HCT116 (cell line): ENCODE measurements around the gene FOXF1. TPM values are rescaled to one million over a fixed set of nuclear protein-coding genes. Genes with fewer than 3 reads are reported as not detected.

Experiments
- ATAC-seq: fragments of 200-7000 bp; cut with Tn5 transposase; 2 replicates; pipeline ENCODE4 v1.9.1; 2020; ENCODE audit warnings: mild to moderate bottlenecking, moderate library complexity
- BruUV-seq: library from RNA; stranded (reverse); fragments of 400-500 nt; replicated peaks from 2 replicates; lab custom pipeline; 2021; lab: Mats Ljungman, UMichigan
- CTCF ChIA-PET: fragments of 300-600 bp; sonication (Branson Sonifier 250); formaldehyde crosslinking; loops from one replicate; lab custom pipeline; 2021; ENCODE audit warnings: antibody characterized with exemption; lab: Charles Lee
- POLR2A ChIA-PET: fragments of 300-600, 350-600 bp; sonication (Branson Sonifier 250); formaldehyde crosslinking; loops from one replicate; lab custom pipeline; 2021; ENCODE audit warnings: antibody characterized with exemption; lab: Charles Lee
- RAD21 ChIA-PET, 2 experiments: fragments of 300-600 bp; sonication (Branson Sonifier 250); formaldehyde crosslinking; loops; one replicate each; lab custom pipeline; 2023; ENCODE audit warnings: low total read pairs in 2 of 2; ENCODE audit not compliant: uncharacterized antibody in 2 of 2, unreplicated experiment in 2 of 2, low non-redundant PET in 1 of 2; lab: Charles Lee
- DNase-seq: peaks from one replicate; pipeline ENCODE4 v3.0.0-alpha.2; 2010; ENCODE audit warnings: low read depth, low spot score
- H2AFZ ChIP-seq: fragments of 200-600 bp; shearing (Covaris generic), sonication (generic); 2 replicates; pipeline ENCODE4 v1.6.1; 2017; ENCODE audit warnings: low read depth, mixed run types, mixed read lengths, antibody characterized with exemption, low read length; ENCODE audit not compliant: poor library complexity, severe bottlenecking
- H3K27ac ChIP-seq: 2 replicates; pipeline ENCODE4 v1.5.1; 2012; ENCODE audit warnings: low read depth, low read length
- H3K27me3 ChIP-seq: fragments of 200-600 bp; sonication (generic); 2 replicates; pipeline ENCODE4 v1.6.1; 2016; ENCODE audit warnings: mixed run types, low read length, mixed read lengths; ENCODE audit not compliant: insufficient read depth
- H3K36me3 ChIP-seq, 2 experiments: fragments of 200-500 bp in 1 of 2; fragments of 200-600 bp in 1 of 2; sonication (Bioruptor generic) in 1 of 2; sonication (generic) in 1 of 2; 2 replicates each; pipeline versions ENCODE4 v1.5.1 to v1.6.1; 2014 to 2016; ENCODE audit warnings: low read length in 2 of 2, inconsistent platforms in 1 of 2, mixed read lengths in 1 of 2, mixed run types in 1 of 2; ENCODE audit not compliant: insufficient read depth in 2 of 2, control insufficient read depth in 1 of 2
- H3K4me1 ChIP-seq, 2 experiments: fragments of 200-600 bp in 1 of 2; sonication (generic) in 1 of 2; 2 replicates each; pipeline versions ENCODE4 v1.5.1 to v1.6.1; 2012 to 2017; ENCODE audit warnings: low read length in 2 of 2, inconsistent platforms in 1 of 2, mild to moderate bottlenecking in 1 of 2, mixed read lengths in 1 of 2, mixed run types in 1 of 2, moderate library complexity in 1 of 2; ENCODE audit not compliant: insufficient read depth in 2 of 2, control insufficient read depth in 1 of 2
- H3K4me2 ChIP-seq: fragments of 200-600 bp; sonication (generic); 2 replicates; pipeline ENCODE4 v1.6.1; 2017; ENCODE audit warnings: mixed run types, low read length, mixed read lengths
- H3K4me3 ChIP-seq, 2 experiments: fragments of 200-600 bp in 1 of 2; sonication (generic) in 1 of 2; replicated peaks in 1 of 2; 2 replicates each; pipeline ENCODE4 v1.5.1; 2011 to 2016; ENCODE audit warnings: low read length in 2 of 2, control low read depth in 1 of 2, low read depth in 1 of 2, mild to moderate bottlenecking in 1 of 2, mixed read lengths in 1 of 2, mixed run types in 1 of 2
- H3K79me2 ChIP-seq: fragments of 200-600 bp; sonication (generic); 2 replicates; pipeline ENCODE4 v1.6.1; 2017; ENCODE audit warnings: mild to moderate bottlenecking, mixed run types, low read length, moderate library complexity, mixed read lengths; ENCODE audit not compliant: insufficient read depth
- H3K9ac ChIP-seq: fragments of 200-600 bp; sonication (generic); 2 replicates; pipeline ENCODE4 v1.6.1; 2016; ENCODE audit warnings: low read length, mixed read lengths
- H3K9me2 ChIP-seq: fragments of 200-600 bp; sonication (generic), shearing (Covaris generic); 2 replicates; pipeline ENCODE4 v1.6.1; 2017; ENCODE audit warnings: mixed run types, mild to moderate bottlenecking, moderate library complexity; ENCODE audit not compliant: insufficient read depth
- H3K9me3 ChIP-seq, 2 experiments: fragments of 200-500 bp in 1 of 2; fragments of 200-600 bp in 1 of 2; sonication (Bioruptor generic) in 1 of 2; sonication (generic) in 1 of 2; 2 replicates each; pipeline ENCODE4 v1.6.1; 2014 to 2017; ENCODE audit warnings: low read length in 2 of 2, mixed read lengths in 2 of 2, inconsistent platforms in 1 of 2, low read depth in 1 of 2, mild to moderate bottlenecking in 1 of 2, mixed run types in 1 of 2, moderate library complexity in 1 of 2; ENCODE audit not compliant: control insufficient read depth in 1 of 2, insufficient read depth in 1 of 2
- H4K20me1 ChIP-seq: fragments of 200-600 bp; sonication (generic), shearing (Covaris generic); 2 replicates; pipeline ENCODE4 v1.6.1; 2017; ENCODE audit warnings: mixed run types, mild to moderate bottlenecking, moderate library complexity; ENCODE audit not compliant: insufficient read depth
- CBX3 ChIP-seq: IDR thresholded peaks from 2 replicates; pipeline ENCODE4 v1.6.1; 2012; ENCODE audit warnings: low read depth
- CEBPB ChIP-seq: IDR thresholded peaks from 2 replicates; pipeline ENCODE4 v1.6.1; 2012; ENCODE audit warnings: low read depth
- ZNF274 ChIP-seq: fragments of 200-500 bp; sonication (Bioruptor generic); IDR thresholded peaks from 2 replicates; pipeline ENCODE4 v1.6.1; 2014; ENCODE audit warnings: mild to moderate bottlenecking, low read depth, low read length, inconsistent platforms
- intact Hi-C: fragments of 100-400 bp; cut with micrococcal nuclease; formaldehyde crosslinking; loops from 2 replicates; pipeline ENCODE4 v1.10.0; 2022
- total RNA-seq: library from RNA; stranded (reverse); gene quantifications from one replicate; pipeline ENCODE4 v1.2.1, GENCODE V29; 2021; ENCODE audit not compliant: unreplicated experiment
- TF ChIP-seq, protein P1 (sequence below): IDR thresholded peaks from 2 replicates; pipeline ENCODE4 v1.6.1; 2011; ENCODE audit warnings: mild to moderate bottlenecking, low read length, moderate library complexity; ENCODE audit not compliant: insufficient replicate concordance; ENCODE audit errors: extremely low read depth

FOXF1 gene
- total RNA-seq, 1 experiment from 2014 or later: 2.4 TPM

DNA sequence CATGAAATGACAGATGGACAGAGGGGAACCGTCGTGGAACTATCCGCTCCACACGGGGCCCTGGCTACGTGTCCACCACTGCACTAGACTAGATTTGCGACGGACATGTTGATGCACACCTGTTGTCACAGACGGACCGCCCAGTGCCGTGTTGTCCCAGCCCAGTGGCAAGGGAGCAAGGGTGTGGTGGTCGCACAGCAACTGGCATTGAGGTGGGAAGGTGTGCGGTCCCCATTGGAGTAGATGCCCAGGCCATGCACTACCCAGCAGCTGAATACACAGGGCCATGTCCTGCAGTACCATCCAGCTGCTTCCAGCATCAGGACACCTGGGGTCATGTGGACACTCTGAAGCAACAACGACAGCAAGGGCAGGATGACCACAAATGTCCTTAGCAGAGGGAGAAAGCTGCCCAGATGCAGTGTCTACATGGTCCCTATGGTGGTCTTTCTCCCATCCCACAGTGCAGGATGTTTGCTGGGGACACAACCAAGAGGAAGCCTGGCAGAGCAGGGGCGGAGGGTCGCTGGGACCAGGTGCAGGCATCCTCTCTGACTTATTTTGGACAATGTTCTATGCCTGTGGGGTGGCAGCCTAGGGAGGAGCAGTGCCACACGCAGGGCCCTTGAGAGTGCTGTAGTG lies 8.8 kb downstream of the FOXF1 start:
- H3K79me2 ChIP-seq: no peaks in the 10 kb centered on the region
- no peak overlapping the region; the same call in 1 of the 2 replicates for H3K27ac ChIP-seq
- H3K4me1 ChIP-seq: peaks cover 4 to 13% of the 10 kb centered on the region in 2 experiments; a peak in 3 of 4 replicates
- H3K9me3 ChIP-seq: no peaks in the 10 kb centered on the region
- intact Hi-C loops: no loop called here
- RAD21 ChIA-PET: interaction anchor here in 1 of 2 experiments (1.3 to 3.5 kb wide), 3 partner anchors 266 to 446 kb away, joined by 4 to 32 read pairs (median 9); no protein-coding TSS in a partner anchor
- no peak overlapping the region for H2AFZ ChIP-seq
- no TSS peak for BruUV-seq
- no peak overlapping the region for H3K4me3 ChIP-seq
- CTCF ChIA-PET: interaction anchor here (1.1 to 3.5 kb wide), 13 partner anchors 163 to 699 kb away, joined by 3 to 139 read pairs (median 13); no protein-coding TSS in a partner anchor
- TF ChIP-seq, protein P1, sequence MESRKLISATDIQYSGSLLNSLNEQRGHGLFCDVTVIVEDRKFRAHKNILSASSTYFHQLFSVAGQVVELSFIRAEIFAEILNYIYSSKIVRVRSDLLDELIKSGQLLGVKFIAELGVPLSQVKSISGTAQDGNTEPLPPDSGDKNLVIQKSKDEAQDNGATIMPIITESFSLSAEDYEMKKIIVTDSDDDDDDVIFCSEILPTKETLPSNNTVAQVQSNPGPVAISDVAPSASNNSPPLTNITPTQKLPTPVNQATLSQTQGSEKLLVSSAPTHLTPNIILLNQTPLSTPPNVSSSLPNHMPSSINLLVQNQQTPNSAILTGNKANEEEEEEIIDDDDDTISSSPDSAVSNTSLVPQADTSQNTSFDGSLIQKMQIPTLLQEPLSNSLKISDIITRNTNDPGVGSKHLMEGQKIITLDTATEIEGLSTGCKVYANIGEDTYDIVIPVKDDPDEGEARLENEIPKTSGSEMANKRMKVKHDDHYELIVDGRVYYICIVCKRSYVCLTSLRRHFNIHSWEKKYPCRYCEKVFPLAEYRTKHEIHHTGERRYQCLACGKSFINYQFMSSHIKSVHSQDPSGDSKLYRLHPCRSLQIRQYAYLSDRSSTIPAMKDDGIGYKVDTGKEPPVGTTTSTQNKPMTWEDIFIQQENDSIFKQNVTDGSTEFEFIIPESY: no peak
- no peak for TF ChIP-seq CEBPB
- TF ChIP-seq ZNF274: no peak
- no peak for TF ChIP-seq CBX3
- TF ChIP-seq, all 23 proteins: peak for 0
- no peaks in the 10 kb centered on the region for H3K9me2 ChIP-seq
- no peaks in the 10 kb centered on the region for H3K36me3 ChIP-seq
- H3K4me2 ChIP-seq: no peak overlapping the region
- H3K27me3 ChIP-seq: no peaks in the 10 kb centered on the region
- H3K9ac ChIP-seq: no peak overlapping the region
- ATAC-seq (no peak), DNase-seq (no peak)
- H4K20me1 ChIP-seq: no peaks in the 10 kb centered on the region
- POLR2A ChIA-PET: interaction anchor here (1.6 kb wide), 1 partner anchor 179 kb away, joined by 4 read pairs; no protein-coding TSS in a partner anchor
